Raji (cell line): ENCODE data around the gene AP3S2.

Experiments
- POLR2A ChIP-seq: IDR thresholded peaks from 2 replicates; pipeline ENCODE4 v1.6.1; 2011; ENCODE audit warnings: low read depth, low read length, control low read depth; ENCODE audit not compliant: insufficient read depth

Gene AP3S2

DNA sequence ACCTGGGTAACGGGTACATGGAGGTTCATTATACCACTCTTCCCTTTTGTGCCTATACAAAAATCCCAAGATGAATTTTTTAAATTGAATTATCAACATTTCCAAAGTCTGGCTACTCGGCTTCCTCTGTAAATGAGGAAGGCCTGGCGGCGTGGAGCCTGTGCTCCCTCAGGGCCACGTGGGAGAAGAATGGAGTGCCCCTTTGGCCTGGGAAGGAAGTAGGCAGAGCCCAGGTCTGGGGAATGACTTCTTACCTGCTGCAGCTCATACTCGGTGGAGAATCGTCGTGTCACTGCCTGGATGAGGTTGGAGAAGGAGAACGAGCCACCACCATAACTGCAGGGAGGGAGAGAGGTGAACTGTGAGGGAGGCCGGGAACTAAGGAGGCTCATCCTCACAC is 103.6 kb downstream of the AP3S2 start:
- no peak for TF ChIP-seq POLR2A

GRCh38 chr15:89787944-89788343 is 105.8 kb downstream of the AP3S2 start:
- no peak for TF ChIP-seq POLR2A

- TF ChIP-seq POLR2A = no peak
Observed at GRCh38 chr15:89785774-89786140, 108.0 kb downstream of the AP3S2 start.

DNA sequence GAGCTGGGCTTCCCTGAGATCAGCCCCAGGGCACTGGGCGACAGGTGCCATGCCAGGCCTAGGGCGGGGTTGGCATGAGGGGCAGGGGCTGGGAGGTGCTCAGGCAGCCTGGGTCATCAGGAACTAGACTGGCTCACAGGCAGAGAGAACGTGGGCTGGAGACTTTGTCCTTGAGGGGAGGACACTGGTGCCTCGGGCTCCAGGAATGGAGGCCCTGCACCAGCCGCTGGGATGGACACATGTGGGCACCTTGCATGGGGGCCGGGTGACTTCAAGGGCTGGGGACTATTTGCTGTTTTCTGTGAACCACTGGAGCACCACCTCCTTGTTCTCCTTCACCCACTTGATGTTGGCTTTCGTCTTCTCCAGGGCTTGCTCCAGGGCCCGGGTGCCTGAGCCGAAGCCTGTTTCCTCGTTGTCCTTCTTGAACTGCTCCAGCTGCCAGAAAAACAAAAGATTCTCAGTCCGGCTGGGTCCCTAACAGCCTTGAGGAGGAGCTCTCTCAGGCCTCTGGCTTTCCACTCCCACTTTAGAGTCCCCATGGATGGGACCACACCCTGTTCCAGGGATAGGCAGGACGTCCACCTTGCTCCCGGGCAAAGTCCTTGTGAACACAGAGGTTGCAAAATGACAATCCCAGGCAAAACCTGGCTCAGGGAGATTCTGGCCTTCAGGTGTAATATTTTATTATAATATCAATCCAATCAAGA is 108.6 kb downstream of the AP3S2 start:
- TF ChIP-seq POLR2A = no peak

DNA sequence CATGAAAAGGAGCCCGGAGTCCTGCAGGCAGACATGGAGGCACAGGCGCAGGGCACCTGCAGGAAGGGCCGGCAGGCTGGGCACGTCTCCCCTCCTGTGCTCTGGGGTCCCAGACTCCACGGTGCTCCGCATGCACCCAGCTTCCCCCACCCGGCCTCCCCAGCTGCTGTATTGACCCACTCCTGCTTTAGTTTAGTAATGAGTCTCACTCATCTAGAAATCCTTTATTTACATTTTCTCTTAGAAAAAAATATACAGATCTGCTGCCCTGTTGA is 109.2 kb downstream of the AP3S2 start:
- no peak for TF ChIP-seq POLR2A

DNA sequence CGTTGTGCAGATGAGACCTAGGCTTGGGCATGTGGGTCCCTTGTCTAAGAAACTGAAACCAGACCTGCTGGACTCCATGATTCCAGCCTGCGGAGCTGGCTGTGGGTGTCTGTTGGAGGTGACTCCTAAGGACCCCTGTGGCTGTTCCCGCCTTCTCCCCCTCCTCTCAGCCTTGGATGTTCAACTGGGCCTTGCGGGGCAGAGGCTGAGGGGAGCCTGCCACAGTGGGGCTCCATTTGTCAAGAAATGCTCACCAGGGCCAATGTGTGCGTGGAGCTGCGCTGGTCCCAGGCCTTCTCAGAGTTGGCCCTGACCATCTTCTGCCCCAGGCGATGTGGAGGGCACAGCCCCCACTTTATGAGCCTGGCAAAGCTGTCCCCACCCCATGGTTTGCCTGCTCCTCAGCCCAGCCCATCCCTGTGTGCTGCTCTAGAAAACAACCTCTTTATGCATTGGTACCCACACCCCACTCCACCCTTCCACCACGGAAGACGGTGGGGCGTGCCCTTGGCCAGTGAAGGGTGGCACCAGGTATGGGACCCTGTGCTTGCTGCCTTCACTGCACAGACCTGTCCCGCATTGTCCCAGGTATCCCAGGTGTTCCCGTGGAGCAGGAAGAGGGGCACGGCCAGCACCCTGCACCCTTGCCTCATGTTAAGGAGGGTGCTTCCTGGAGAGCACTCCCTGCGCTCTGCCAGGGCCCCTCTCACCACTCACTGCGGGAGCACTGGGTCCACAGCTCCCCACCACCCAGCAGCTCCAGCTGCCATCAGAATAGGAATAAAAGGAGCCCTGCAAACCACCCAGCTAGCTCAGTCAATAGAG is 109.7 kb downstream of the AP3S2 start:
- TF ChIP-seq POLR2A = no peak

- no peak for TF ChIP-seq POLR2A
Observed at GRCh38 chr15:89783111-89783860, 110.5 kb downstream of the AP3S2 start.

GRCh38 chr15:89781891-89782618 is 111.7 kb downstream of the AP3S2 start:
- TF ChIP-seq POLR2A = no peak

DNA sequence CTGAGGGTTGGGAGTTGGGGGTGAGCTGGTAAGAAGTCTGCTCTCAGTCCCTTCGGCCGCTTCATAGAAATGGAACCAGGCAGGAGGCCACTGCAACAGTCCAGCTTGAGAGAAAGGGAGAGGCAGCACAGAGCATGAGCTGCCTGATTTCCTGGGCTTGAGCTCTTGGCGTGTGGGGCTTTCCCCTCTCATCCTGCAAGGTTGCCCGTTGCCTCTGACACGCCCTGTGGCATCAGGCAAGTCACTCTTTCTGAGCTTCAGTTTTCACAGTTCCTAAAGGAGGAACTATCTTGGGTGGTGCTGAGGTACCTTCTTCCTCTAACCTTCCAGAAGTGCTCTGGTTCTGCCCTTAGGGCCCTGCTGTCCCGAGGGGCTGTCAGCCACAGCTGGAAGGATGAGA is 112.7 kb downstream of the AP3S2 start:
- no peak for TF ChIP-seq POLR2A

DNA sequence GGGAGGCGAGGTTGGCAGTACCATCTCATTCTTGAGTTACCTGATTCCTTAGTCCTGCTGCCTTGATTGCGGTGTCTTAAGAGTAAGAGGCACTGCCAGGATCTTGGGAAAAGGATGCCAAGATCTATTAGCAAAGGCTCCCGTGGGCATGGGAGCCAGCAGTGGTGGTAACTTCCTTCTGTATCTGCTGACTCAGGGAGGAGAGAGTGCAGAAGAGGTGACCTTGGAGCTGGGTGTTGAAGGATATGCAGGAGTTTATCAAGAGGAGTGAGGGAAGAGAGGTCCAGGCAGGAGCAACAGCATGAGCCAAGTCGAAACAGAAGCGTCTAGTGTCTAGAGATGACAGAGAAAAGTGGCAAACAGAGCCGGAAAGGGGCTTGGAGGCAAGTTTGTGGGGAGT is 113.2 kb downstream of the AP3S2 start:
- no peak for TF ChIP-seq POLR2A
